ENCODE results near the gene ITGAD. TPM values are rescaled to one million over a fixed set of nuclear protein-coding genes. Genes with fewer than 3 reads are reported as not detected.
A peak's percentile ranks its signal among the peaks of the same experiment; 100 is the strongest.

Gene ITGAD
- polyA plus RNA-seq, 12 donors, result 0.15 to 1.5 (median 0.62) TPM; not detected in 2

- peak; percentile 98 for DNase-seq
These were observed 65.9 kb downstream of the ITGAD start, which contains the start of gene ARMC5 for GRCh38 chr16:31458844-31459686. ARMC5 (plus strand) TSS chr16:31459501; CDS start chr16:31459525, 24 bp downstream.

- peak; percentile 100 for DNase-seq
These were observed 66.8 kb downstream of the ITGAD start for GRCh38 chr16:31459687-31460581.

GRCh38 chr16:31460582-31461002 lies 67.5 kb downstream of the ITGAD start:
- DNase-seq, result no peak

- no peak for DNase-seq
These were observed 68.2 kb downstream of the ITGAD start for GRCh38 chr16:31461201-31461920.

- no peak for DNase-seq
These were observed 69.0 kb downstream of the ITGAD start for GRCh38 chr16:31461921-31462804.

GRCh38 chr16:31464348-31464769 lies 71.2 kb downstream of the ITGAD start:
- DNase-seq, result no peak

GRCh38 chr16:31464781-31465260 lies 71.7 kb downstream of the ITGAD start:
- no peak for DNase-seq

- DNase-seq, result no peak
These were observed 72.7 kb downstream of the ITGAD start for GRCh38 chr16:31465788-31466370.

GRCh38 chr16:31466381-31466841 lies 73.3 kb downstream of the ITGAD start:
- no peak for DNase-seq

- DNase-seq, result no peak
These were observed 74.1 kb downstream of the ITGAD start for GRCh38 chr16:31467151-31467773.

GRCh38 chr16:31467858-31468257 lies 74.7 kb downstream of the ITGAD start:
- DNase-seq, result no peak

GRCh38 chr16:31470615-31471014 lies 77.5 kb downstream of the ITGAD start:
- DNase-seq, result no peak

- DNase-seq, result no peak
These were observed 78.2 kb downstream of the ITGAD start for GRCh38 chr16:31471241-31471874.

GRCh38 chr16:31471875-31472708 lies 79.0 kb downstream of the ITGAD start, which contains the start of gene TGFB1I1:
TGFB1I1 (plus strand) TSS chr16:31472152; CDS start chr16:31472189, 37 bp downstream.
- DNase-seq, result peak; percentile 74

- peak; percentile 83 for DNase-seq
These were observed 79.6 kb downstream of the ITGAD start for GRCh38 chr16:31472709-31473203.

GRCh38 chr16:31473264-31473984 lies 80.3 kb downstream of the ITGAD start:
- no peak for DNase-seq

- DNase-seq, result no peak
These were observed 81.1 kb downstream of the ITGAD start for GRCh38 chr16:31474173-31474714.

Measured in muscle of arm (tissue), 12 donors.